GM12874 (cell line): ENCODE results near the gene ELMOD1.

Experiments used
- TF ChIP-seq, protein P1 (sequence below): IDR thresholded peaks from 2 replicates; pipeline ENCODE4 v1.5.1; 2011; ENCODE audit warnings: low read depth, mild to moderate bottlenecking, control low read depth, low read length, moderate library complexity; ENCODE audit not compliant: insufficient read depth

ELMOD1 gene

DNA sequence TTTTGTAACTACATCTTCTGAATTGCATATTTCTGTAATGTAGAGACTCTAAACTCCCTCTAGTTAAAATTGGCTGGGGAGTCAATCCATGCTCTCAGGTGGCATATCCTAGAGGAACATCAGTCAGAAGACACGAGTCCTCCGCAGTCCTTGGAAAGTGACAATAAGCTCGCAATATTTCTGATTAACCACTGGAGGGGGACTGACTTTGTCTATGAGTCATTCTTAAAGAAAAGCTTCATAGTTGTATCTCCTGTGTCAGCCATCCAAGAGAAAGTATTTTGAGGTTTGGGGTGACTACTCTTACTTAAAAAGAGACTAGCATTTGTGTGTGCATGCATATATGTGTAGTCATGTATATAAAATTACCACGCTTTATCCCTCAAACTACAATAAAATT is 60.7 kb downstream of the ELMOD1 start:
- TF ChIP-seq, protein P1, sequence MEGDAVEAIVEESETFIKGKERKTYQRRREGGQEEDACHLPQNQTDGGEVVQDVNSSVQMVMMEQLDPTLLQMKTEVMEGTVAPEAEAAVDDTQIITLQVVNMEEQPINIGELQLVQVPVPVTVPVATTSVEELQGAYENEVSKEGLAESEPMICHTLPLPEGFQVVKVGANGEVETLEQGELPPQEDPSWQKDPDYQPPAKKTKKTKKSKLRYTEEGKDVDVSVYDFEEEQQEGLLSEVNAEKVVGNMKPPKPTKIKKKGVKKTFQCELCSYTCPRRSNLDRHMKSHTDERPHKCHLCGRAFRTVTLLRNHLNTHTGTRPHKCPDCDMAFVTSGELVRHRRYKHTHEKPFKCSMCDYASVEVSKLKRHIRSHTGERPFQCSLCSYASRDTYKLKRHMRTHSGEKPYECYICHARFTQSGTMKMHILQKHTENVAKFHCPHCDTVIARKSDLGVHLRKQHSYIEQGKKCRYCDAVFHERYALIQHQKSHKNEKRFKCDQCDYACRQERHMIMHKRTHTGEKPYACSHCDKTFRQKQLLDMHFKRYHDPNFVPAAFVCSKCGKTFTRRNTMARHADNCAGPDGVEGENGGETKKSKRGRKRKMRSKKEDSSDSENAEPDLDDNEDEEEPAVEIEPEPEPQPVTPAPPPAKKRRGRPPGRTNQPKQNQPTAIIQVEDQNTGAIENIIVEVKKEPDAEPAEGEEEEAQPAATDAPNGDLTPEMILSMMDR: no peak

DNA sequence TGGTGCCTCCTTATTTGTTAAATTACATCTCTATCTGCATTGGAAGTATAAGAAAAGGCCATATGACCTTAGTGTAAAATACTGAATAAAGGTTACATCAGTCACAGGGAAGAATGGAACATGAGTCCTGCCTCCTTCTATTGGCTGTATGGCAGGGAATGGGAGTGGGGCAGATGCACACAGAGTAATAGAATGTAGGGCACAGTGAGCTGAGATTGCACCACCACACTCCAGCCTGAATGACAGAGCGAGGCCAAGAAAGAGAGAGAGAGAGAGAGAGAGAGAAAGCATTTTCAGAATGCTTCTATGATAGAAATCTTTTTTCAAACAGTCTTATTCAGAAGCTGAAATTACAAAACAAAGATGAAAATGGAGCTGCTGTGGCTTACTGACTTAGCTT is 62.1 kb downstream of the ELMOD1 start:
- TF ChIP-seq, protein P1: no peak

DNA sequence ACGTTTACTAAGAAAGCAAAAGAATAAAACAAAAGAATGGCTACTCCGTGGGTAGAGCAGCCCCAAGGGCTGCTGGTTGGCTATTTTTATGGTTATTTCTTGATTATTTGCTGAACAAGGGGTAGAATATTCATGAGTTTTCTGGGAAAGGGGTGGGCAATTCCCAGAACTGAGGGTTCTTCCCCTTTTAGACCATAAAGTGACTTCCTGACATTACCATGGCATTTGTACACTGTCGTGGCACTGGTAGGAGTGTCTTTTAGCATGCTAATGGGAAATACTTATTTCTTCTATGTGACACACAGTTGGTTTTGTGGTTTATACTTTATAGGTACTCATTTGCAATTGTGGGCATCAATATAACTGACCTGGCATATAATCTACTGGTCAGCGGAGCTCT is 64.7 kb downstream of the ELMOD1 start:
- TF ChIP-seq, protein P1: no peak

DNA sequence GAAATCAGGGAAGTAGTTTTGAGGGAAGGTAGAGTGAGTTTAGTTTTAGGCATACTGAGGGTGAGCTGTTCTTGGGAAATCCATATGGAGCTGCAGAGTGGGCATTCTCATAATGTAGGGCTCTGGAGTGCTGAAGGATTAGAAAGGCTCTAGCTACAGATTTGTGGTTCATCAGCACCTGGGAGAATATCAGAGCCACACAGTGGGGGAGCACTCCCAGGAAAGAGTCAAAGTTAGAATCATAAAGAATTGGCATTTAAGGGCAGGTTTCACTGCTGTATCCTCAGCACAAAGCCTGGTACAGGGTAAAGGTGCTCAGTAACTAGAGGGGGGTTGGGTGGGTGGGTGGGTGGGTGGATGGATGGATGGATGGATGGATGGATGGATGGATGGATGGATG is 68.4 kb downstream of the ELMOD1 start:
- TF ChIP-seq, protein P1: no peak

DNA sequence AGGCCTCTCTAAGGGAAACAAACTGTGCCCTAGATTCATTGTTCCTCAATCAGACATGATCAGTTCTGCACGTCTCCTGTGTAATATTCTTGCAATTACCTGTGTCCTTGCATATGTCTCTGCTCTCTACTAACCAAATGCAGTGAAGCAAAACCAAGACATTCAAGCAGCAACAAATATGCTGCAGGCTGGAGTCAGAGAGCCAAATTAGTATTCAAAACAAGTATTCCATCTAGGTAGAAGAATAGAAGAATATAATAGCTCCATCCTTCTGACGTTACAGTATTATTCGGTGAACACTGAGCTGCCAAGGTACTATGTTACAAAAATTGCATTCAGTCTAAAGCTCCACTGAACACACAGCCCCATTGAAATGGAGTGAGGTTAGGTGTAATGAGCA is 69.1 kb downstream of the ELMOD1 start:
- TF ChIP-seq, protein P1: no peak

DNA sequence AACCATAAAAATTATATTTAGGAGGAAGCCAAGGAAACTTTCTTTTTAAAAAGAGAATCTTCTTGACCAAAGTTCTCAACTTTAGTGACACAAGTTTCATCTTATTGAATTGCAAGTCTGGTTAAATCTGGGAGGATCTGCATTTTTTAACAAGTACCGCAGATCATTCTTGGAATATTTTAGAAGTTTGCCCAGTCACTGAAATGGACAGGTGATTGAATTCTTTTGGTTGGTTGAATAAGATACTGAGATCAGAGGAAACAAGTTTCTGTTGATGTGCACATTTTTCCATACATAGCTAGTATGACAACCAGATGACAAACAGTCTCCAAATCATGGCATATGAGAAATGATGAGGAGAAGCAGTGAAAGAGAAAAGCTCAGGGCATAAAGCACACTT is 70.7 kb downstream of the ELMOD1 start:
- TF ChIP-seq, protein P1: no peak

DNA sequence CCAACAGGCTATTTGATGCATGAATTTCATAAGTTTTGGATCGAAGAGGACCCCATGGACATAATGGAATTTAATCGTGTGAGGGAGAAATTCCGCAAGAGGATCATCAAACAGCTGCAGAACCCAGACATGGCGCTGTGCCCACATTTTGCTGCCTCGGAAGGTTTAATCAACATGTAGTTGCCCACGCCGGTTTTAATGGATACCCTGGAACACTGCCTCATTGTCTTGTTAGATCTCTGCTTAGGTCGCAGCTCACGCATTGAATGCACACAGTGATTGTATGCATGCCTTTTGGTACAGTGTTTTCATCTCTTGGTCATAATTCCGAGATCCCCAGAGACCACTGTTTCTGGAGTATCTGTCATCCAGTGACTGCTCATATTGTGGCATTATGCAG is 74.1 kb downstream of the ELMOD1 start:
- TF ChIP-seq, protein P1: no peak
